ENCODE results near the gene DTX1.

GRCh38 chr12:113109360-113109759, 52.8 kb downstream of the DTX1 start:
- TF ChIP-seq POLR2A (IDR thresholded peaks at IDR 0.05) = no peak
- TF ChIP-seq CTCF (IDR thresholded peaks at IDR 0.05) = no peak
